K562 (cell line): ENCODE data around the gene GPR39.

Source experiments
- ESRRA ChIP-seq: fragments of 450-650 bp; IDR thresholded peaks from 2 replicates; pipeline ENCODE4 v1.6.1; 2014; ENCODE audit warnings: low read depth, mild to moderate bottlenecking, moderate library complexity, borderline replicate concordance
- MTA3 ChIP-seq: fragments of 450-650 bp; formaldehyde crosslinking; IDR thresholded peaks from 2 replicates; pipeline ENCODE4 v1.6.1; 2017; ENCODE audit warnings: mild to moderate bottlenecking, borderline replicate concordance
- TF ChIP-seq, protein P1 (sequence below): sonication (generic); formaldehyde crosslinking; IDR thresholded peaks from 2 replicates; pipeline ENCODE4 v1.8.0; 2022; ENCODE audit warnings: mild to moderate bottlenecking, missing genetic modification reagents
- TF ChIP-seq, protein P2 (sequence below), 3 experiments: IDR thresholded peaks in 2 of 3; conservative IDR thresholded peaks in 1 of 3; 2 replicates each; pipeline ENCODE4 v1.5.1; 2011 to 2012; ENCODE audit warnings: low read length in 3 of 3, mild to moderate bottlenecking in 3 of 3, control low read depth in 2 of 3, improper control_type of control experiment in 1 of 3, inconsistent platforms in 1 of 3, low read depth in 1 of 3, mixed read lengths in 1 of 3, moderate library complexity in 1 of 3; ENCODE audit not compliant: insufficient read depth in 2 of 3

DNA sequence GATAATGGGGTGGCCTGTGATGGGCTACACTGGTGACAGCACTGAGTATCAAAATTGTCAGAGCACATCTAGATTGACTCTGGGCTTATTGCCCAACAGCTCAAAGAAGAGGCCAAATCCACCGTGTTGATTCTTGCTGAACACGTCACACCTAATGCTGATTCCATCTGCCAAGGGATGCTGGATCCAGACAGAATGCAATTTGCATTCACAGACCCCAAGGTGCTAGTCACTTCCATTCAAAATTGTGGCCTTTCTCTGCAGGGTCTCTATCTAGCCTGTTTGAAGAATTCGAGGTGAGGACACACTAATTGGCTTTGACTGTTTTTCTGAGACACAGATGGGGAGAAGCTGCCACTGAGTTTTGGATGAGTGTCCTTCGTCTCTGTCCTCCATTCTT is 13.5 kb upstream of the GPR39 start:
- TF ChIP-seq MTA3 (no peak), ESRRA (no peak)
- TF ChIP-seq, protein P1, sequence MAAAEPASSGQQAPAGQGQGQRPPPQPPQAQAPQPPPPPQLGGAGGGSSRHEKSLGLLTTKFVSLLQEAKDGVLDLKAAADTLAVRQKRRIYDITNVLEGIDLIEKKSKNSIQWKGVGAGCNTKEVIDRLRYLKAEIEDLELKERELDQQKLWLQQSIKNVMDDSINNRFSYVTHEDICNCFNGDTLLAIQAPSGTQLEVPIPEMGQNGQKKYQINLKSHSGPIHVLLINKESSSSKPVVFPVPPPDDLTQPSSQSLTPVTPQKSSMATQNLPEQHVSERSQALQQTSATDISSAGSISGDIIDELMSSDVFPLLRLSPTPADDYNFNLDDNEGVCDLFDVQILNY (CRISPR knock-in tag) = no peak
- TF ChIP-seq, protein P2, sequence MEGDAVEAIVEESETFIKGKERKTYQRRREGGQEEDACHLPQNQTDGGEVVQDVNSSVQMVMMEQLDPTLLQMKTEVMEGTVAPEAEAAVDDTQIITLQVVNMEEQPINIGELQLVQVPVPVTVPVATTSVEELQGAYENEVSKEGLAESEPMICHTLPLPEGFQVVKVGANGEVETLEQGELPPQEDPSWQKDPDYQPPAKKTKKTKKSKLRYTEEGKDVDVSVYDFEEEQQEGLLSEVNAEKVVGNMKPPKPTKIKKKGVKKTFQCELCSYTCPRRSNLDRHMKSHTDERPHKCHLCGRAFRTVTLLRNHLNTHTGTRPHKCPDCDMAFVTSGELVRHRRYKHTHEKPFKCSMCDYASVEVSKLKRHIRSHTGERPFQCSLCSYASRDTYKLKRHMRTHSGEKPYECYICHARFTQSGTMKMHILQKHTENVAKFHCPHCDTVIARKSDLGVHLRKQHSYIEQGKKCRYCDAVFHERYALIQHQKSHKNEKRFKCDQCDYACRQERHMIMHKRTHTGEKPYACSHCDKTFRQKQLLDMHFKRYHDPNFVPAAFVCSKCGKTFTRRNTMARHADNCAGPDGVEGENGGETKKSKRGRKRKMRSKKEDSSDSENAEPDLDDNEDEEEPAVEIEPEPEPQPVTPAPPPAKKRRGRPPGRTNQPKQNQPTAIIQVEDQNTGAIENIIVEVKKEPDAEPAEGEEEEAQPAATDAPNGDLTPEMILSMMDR (IDR thresholded peaks at IDR 0.05 in 2 of 3, conservative IDR thresholded peaks at IDR 0.05 in 1 of 3; ENCODE audit: insufficient read depth in 2 of 3, low read depth in 1 of 3, low read length in 3 of 3) = no peak
